GM21381 (cell line): ENCODE data around the gene SMTNL2.
"Not testable (repeated sequence)": the region's sequence is repeated elsewhere in the genome, so short reads cannot be mapped to it uniquely, and the experiment has no call there.

Source experiments
- ATAC-seq: cut with Tn5 transposase; IDR thresholded peaks from one replicate; pipeline ENCODE4 v1.9.1; 2021; ENCODE audit warnings: mild to moderate bottlenecking, moderate library complexity; ENCODE audit not compliant: unreplicated experiment

SMTNL2 gene

GRCh38 chr17:4583206-4583605, 1.1 kb upstream of the SMTNL2 start:
- no peak for ATAC-seq

DNA sequence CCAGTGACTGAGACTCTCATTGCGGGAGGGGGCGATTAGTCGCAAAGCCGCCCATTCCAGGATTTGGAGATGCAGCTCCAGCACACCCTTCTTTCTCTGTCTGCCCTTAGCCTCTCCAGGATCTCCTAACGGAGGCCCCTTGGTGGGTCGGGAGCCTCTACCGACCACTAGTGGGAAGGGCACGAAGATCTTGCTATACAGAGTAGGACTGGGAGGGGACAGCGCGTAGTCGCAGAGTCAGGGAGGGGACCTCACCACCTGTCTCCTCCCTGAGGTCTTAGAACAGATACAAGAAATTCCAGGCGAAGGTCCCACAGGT, 588 bp upstream of the SMTNL2 start:
- no peak for ATAC-seq

- ATAC-seq: no peak
Observed at GRCh38 chr17:4584917-4585637, 748 bp downstream of the SMTNL2 start.

GRCh38 chr17:4585638-4585994, 1.3 kb downstream of the SMTNL2 start:
- ATAC-seq: no peak

DNA sequence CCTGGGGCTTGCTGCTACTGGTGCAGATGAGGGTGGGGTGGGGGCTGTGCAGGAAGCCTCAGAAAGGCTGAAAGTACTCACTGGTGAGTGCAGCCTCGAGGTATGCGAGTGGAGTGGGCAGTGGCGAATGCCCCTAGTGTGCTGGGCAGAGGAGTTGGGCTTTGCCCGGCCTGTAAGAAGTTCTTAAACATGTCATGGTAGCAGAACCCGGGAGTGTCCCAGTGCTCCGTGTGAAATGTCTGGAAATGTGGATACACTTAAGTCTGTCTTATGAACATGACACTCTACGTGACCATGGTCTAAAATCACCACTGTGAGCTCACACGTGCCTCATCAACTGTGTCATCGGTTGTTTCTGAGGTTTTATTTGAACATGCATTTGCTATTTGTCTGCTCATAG, 1.7 kb downstream of the SMTNL2 start:
- no peak for ATAC-seq

DNA sequence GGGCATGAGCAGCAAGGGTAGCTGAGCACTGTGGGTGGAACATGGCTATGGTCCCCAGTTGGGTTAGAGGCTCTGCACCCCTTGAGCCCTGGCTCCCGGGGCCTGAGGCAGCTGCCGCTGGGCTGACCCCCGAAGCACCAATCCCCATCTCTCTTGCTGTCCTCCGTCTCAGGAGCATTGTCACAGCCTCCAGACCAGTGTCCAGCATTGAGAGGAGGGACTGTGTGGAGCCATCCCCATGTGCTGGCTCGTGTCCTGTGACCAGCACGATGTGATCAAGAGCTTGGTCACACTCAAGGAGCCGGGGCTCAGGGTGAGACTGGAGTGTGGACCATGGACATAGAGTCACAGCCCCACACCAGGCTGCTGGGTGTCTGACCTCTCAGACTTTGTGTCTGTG, 2.9 kb downstream of the SMTNL2 start:
- ATAC-seq: no peak

- no peak for ATAC-seq
Observed at GRCh38 chr17:4587803-4588202, 3.5 kb downstream of the SMTNL2 start.

- ATAC-seq: no peak
Observed at GRCh38 chr17:4588391-4588790, 4.1 kb downstream of the SMTNL2 start.

GRCh38 chr17:4588898-4589625, 4.7 kb downstream of the SMTNL2 start:
- ATAC-seq: no peak

DNA sequence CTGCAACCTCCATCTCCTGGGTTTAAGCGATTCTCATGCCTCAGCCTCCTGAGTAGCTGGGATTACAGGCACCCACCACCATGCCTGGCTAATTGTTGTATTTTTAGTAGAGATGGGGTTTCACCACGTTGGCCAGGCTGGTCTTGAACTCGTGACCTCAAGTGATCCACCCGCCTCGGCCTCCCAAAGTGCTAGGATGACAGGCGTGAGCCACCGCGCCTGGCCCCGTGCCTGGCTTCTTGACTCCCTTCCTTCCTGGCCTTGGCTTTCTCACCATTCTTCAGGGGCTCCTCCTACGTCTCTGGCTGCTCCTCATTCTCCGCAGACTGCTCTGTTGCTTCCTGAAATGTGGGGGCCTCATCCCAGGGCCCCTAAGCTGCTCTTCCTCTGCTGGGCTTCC, 5.7 kb downstream of the SMTNL2 start:
- ATAC-seq: not testable (repeated sequence)

DNA sequence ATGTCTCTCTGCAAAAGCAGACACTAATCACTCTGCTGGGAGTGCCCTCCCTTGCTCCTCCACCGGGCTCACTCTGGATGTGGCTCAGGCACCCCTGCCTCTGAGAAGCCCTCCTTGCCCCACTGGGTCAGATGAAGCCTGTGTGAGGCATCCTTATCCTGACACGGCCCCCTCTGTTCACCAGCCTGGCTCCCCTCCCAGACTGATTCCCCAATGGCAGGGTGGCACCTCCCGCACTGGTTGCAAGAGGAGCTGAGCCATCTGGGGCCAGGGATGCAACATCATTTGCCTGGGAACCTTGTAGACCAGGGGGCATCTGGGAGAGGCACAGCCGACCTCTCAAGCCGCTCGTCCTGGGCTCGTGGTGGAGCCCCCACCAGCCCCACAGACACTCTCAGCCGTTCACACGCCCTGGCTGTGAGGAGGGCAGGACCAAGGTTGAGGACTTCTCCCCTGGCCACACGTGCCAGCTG, 6.7 kb downstream of the SMTNL2 start:
- no peak for ATAC-seq

- no peak for ATAC-seq
Observed at GRCh38 chr17:4591529-4591928, 7.2 kb downstream of the SMTNL2 start.

- no peak for ATAC-seq
Observed at GRCh38 chr17:4592240-4593005, 8.1 kb downstream of the SMTNL2 start.

- no peak for ATAC-seq
Observed at GRCh38 chr17:4593021-4593421, 8.7 kb downstream of the SMTNL2 start.

DNA sequence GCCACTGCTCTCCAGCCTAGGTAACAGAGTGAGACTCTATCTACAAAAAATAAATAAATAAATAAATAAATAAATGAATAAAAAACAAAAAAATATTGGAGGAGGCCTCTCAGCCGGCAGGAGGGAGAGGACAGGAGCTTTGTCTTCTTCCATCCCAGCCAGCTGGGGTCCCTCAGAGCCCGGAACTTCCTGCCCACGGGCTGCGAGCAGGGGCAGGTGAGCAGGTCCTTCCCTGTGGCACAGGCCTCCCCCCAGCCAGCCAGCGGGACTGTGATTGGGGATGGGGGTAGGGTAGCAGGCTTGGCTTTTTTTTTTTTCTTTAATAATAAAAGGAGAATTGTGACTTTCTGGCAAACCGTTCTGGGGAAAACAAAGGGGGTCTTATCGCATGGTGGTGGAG, 10.1 kb downstream of the SMTNL2 start:
- no peak for ATAC-seq

DNA sequence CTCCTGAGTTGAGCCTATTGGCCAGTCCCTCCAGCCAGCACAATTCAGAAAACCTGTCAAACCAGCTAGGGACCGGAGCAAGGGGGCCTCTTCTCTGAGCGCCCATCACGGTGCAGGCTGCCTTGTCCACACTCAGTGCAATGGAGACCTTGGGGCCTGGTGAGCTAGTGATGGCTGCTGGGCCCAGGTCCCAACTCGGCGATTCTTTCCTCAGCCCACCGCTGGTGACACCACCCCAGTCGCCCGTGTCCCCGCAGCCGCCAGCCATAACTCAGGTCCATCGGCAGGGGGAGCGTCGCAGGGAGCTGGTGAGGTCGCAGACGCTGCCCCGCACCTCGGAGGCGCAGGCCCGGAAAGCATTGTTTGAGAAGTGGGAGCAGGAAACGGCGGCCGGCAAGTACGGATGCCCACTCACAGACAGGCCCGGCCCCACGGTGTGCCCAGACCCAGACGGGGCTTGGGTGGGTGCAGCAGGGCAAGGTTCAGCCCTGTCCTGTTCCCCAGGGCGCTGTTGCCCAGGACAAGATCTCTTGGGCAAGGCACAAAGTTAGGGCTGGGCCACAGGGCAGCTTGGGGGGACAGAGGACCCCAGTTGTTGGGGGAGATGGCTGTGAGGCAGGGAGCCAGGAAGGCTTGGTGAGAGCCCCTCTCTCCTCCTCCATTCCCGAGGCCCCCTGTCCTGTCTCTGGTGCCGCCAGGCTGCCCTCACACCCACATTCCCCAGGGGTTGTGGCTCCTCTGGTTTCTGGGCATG, 10.8 kb downstream of the SMTNL2 start:
- ATAC-seq: no peak

DNA sequence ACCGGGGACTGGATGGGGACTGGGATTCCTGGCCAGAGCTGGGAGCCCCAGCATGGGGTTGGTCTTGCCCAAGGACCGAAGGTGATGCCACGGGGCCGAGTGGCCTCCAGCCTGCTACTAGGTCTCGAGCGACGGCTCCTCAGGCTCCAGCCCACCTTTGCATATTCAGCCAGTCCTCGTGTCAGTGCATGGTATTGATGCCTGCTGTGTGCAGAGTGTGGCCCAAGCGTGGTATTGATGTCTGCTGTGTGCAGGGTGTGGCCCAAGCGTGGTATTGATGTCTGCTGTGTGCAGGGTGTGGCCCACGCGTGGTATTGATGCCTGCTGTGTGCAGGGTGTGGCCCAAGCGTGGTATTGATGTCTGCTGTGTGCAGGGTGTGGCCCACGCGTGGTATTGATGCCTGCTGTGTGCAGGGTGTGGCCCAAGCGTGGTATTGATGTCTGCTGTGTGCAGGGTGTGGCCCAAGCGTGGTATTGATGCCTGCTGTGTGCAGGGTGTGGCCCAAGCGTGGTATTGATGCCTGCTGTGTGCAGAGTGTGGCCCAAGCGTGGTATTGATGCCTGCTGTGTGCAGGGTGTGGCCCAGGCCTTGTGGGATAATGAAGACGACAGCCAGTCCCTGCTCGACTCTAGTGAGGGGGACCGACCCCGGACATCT, 11.5 kb downstream of the SMTNL2 start:
- ATAC-seq: not testable (repeated sequence)

GRCh38 chr17:4596636-4597380, 12.5 kb downstream of the SMTNL2 start:
- no peak for ATAC-seq

DNA sequence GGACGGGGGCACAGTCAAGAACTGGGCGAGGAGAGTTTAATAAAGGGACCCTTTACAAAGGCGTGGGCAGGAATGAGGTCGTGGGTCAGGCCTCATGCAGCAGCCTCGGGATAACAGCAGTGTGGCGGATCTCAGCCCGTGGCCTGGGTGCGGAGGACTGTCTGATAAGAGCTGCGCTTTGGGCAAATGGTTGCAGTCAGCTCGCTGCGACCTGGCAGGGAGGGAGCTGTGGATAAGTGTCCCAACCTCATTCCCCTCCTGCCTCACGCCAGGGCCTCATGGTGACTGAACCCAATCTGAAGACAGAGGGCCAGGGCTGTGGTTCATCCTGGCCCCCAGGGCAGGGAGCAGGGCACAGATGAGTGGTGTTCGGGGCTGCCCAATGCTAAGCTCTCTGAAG, 13.6 kb downstream of the SMTNL2 start:
- no peak for ATAC-seq
